Measurements from ENCODE around the gene GTF2H2C.
"Not testable (repeated sequence)": the region's sequence is repeated elsewhere in the genome, so short reads cannot be mapped to it uniquely, and the experiment has no call there.

The GTF2H2C gene

GRCh38 chr5:69566172-69566571 lies 6.2 kb downstream of the GTF2H2C start:
- not testable (repeated sequence) for DNase-seq (ENCODE audit: low spot score)

DNA sequence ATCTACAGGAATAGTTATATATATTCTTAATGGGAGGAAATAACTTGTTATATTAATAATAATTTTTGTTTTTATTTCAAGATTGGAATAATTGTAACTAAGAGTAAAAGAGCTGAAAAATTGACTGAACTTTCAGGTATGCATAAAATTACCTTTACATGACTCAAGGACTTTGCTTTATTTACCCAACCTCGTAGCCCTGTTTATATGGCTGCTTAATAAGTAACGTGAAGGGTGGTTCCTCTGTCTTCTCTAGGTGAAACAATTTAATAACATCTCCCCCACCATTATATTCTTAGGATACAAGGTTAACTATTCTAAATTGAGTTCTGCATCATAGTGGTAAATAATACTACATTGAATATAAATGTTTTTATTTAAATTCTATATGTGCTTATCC lies 8.1 kb downstream of the GTF2H2C start:
- not testable (repeated sequence) for DNase-seq (ENCODE audit: low spot score)

GRCh38 chr5:69583356-69583755 lies 23.4 kb downstream of the GTF2H2C start:
- not testable (repeated sequence) for DNase-seq (ENCODE audit: low spot score)

DNA sequence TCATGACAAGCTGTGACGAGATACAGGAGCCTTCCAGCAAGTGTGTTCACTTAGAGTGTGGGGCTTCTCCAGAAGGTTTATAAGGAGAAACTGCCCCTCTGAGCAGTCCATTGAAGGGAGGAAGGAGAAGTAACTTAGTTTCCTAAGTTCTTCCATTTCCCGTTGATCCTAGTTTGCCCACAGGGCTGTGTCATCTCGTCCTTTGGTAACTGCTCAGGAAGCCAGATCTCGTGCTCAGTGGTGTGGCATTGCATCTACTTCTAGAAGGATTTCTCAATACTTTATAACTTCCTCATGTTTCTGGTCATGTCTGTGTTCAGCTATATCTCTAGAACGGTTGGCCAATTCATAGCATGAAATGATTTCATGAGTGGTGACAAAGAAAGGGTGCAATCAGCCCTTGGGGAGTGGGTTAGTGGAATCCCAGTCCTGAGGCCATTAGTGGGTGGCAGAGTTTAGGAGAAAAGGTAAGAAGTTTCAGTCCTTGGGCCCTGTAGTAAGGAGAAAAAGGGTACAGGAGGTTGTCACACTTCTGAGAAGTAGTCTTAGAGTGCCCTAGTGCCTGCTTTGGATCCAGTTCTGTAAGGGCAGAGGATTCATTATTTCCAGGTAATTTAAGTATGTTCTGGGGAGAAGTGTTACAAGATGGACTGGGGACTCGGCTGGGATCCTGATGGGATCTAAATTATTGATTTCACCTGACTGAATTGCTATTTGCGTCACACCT lies 36.3 kb downstream of the GTF2H2C start:
- DNase-seq (ENCODE audit: low spot score), result not testable (repeated sequence)

DNA sequence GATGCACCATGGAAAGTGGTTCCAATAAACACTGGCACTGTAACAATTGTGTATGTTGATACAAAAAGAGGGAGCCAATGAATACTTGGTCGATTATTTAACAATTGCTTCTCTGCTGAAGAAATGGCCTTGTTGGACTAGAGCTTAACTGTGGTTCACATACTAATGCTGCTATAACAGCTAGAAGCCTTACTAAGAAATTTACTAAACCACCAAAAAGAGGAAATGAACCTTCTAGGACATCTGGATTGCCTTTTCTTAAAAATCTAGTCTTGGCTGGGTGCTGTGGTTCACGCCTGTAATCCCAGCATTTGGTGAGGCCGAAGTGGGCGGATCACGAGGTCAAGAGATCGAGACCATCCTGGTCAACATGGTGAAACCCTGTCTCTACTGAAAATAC lies 42.0 kb downstream of the GTF2H2C start:
- DNase-seq (ENCODE audit: low spot score), result not testable (repeated sequence)

- not testable (repeated sequence) for DNase-seq (ENCODE audit: low spot score)
Measured at GRCh38 chr5:69606839-69607238, 46.8 kb downstream of the GTF2H2C start.

DNA sequence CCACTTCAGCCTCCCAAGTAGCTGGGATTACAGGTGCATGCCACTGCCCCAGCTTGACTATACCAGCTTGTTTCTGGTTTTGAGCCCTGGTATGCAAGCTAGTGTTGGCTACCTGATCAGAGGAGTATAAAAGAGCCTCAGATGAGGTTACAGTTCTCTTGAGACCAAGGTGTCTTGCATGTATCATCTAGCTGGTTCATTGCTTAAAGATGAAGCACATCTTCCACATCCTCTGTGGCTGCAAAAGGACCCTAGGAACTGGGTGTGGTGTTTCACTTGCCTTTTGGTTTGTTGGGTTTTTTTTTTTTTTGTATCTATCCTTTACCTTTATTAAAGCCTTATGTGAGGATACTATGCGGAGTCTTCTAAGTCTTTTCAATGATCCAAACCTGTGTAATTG lies 47.8 kb downstream of the GTF2H2C start:
- DNase-seq (ENCODE audit: low spot score), result not testable (repeated sequence)

GRCh38 chr5:69608861-69609496 lies 49.0 kb downstream of the GTF2H2C start:
- not testable (repeated sequence) for DNase-seq (ENCODE audit: low spot score)

GRCh38 chr5:69614843-69615242 lies 54.9 kb downstream of the GTF2H2C start:
- DNase-seq (ENCODE audit: low spot score), result not testable (repeated sequence)

DNA sequence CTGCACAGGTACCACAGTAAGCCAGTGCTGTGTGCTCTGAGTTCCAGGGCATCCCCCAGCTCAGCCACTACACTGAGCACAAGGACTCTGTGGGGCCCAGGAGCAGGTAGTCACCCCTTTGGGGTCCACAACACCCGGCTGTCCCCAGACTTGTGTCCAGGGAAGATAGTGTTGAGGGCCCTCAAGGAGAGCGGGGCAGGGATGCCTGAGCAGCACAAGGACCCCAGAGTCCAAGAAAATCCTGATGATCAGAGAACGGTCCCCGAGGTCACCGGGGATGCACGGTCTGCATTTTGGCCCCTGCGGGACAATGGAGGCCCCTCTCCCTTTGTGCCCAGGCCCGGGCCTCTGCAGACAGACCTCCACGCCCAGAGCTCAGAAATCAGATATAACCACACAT lies 71.9 kb downstream of the GTF2H2C start:
- DNase-seq (ENCODE audit: low spot score), result not testable (repeated sequence)

All from GM03348 (cell line).